Embryonic facial prominence (tissue), 1 donor: ENCODE results near the gene SHQ1.
A peak's percentile ranks its signal among the peaks of the same experiment; 100 is the strongest.

ENCODE experiments used
- DNase-seq: peaks from one replicate; pipeline ENCODE4 v3.0.0-alpha.2; 2016; ENCODE audit errors: extremely low spot score

The SHQ1 gene

DNA sequence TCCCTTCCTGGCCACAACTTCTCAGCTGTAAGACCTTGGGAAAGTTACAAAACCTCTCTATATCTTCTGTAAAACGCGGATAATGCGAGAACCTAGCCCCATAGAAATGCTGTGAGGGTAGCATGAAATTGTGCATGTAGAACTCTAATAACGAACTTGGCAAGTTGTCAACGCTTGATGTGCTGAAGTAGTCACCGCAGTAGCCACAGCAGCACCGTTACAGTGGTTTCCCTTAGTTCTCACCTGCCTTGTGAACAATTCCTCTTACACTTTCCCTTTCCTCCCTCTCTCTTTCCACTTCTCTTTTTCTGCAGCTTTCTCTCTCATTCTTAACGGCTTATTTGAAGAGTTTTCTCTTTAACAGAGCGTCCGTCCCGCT lies 447 bp upstream of the SHQ1 start:
- DNase-seq, result no peak

DNA sequence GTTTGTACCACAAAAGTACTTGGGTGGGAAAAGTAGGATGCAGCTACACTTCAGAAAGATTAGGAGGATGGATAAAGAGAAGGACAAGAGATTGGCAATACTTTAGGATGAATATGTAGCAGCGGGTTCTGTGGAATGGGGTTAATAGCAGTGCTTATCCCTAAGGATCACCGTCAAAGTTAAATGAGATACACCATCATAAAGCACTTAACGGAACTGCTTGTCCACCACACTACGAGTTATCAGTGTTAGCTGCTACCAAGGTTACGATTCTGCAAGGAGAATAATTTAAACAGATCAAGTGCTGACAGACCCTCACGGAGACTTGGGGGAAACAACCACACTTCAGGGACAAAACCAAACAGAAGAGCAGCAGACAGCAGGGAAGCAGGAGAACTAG lies 963 bp downstream of the SHQ1 start:
- no peak for DNase-seq

GRCh38 chr3:72846166-72846565 lies 2.1 kb downstream of the SHQ1 start:
- no peak for DNase-seq

DNA sequence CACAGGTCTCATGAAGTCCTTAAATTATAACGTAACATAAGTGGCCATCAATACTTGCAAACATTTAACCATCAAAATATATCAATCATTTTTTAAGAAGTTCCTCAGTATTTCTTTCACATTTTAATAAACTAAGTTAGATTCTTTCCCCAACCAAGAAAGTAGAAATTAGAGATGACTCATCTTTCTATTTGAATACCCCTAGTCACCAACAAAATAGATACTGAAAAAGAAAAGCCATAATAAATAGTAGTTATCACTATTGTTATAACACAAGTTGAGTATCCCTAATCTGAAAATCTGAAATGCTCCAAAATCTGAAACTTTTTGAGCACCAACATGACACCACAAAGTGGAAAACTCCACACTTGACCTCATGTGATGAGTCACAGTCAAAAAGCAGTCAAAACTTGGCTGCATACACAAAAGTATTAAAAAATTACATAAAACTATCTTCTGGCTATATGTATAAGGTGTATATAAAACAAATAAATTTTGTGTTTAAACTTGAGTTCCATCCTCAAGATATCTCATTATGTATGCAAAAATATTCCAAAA lies 3.7 kb downstream of the SHQ1 start:
- no peak for DNase-seq

DNA sequence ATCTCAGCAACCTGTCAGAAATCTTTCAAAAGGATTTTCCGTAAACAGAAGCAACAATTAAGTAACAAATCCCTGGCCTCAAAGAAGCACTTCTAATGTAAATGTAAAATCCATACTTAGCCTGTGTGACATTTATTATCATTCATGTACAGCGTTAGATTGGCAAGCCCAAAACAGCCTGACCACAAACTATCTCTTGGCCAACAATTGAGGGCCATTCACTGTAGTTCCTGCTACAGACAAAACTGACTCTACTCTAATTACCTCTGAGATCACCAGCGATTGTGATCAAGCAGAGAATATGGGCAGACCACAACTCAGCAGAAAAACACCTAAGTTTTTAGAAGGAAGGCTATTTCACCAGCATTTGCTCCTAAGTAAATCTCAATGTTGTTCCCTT lies 9.2 kb downstream of the SHQ1 start:
- DNase-seq, result no peak

DNA sequence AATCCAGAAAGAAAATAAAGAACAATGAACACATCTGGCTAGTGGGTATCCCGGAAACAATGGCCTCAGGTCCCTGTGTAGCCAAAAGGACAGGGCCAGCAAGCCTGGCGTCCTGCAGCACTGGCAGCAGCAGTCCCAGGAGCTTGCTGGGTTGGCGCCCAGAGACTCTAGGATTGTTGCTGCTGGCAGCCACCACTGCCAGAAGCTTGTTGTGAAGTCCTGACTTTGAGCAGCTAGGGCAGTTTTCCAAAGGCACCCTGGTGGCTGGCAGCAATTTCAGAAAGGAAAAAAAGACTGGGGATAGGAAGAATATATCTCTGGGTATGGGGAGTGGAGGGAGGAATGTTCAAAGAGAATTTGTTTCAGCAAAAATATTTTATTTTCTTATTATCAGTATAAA lies 11.3 kb downstream of the SHQ1 start:
- no peak for DNase-seq

GRCh38 chr3:72836416-72836815 lies 11.8 kb downstream of the SHQ1 start:
- no peak for DNase-seq

GRCh38 chr3:72830452-72831223 lies 17.6 kb downstream of the SHQ1 start:
- DNase-seq, result no peak

DNA sequence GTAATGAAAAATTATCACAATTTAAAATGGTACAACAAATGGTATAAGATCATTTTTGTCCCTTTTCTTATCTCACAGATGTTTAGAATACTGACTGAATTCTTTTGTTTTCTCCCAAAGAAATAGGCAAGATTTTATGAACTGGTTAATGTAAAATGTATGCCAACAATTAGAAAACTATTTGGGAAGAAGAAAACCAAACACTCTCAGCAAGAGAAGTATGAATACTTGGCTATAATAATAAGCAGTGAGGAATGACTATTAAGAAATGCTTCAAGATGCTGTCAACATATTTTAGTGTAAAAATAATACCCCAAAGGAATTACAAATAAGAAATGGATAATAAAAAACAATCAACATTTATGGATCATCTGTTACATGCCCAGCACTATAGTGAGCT lies 18.5 kb downstream of the SHQ1 start:
- DNase-seq, result no peak

DNA sequence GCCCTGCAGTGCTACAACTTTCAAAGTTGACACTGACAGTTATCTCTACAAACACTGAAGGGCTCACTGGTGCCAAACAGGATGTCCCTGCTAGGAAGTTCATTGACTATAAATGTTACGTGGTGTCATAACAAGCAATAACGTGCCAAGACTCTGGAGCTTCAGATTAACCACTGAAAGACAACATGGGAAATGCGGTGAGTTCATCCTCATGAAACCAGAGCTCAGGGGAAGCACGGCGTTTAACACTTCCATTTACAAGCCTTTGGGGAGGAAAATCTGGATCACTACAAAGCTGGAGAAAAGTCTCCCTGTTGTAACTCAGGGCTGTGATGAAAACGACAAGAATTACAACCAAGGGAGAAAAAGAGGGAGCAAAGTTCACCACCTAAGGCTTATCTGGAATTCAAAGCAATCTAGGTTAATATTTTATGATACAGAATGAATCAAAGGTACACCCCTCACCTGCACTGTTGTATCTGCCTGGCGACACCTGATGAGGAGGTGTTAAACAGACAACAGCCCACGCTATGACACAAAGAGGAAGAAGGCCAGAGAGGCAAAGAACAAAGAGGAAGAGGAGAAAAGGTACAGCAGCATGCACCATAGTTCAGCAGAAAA lies 27.0 kb downstream of the SHQ1 start:
- no peak for DNase-seq

GRCh38 chr3:72820415-72820814 lies 27.8 kb downstream of the SHQ1 start:
- no peak for DNase-seq

- no peak for DNase-seq
These were observed 29.3 kb downstream of the SHQ1 start for GRCh38 chr3:72818905-72819304.

DNA sequence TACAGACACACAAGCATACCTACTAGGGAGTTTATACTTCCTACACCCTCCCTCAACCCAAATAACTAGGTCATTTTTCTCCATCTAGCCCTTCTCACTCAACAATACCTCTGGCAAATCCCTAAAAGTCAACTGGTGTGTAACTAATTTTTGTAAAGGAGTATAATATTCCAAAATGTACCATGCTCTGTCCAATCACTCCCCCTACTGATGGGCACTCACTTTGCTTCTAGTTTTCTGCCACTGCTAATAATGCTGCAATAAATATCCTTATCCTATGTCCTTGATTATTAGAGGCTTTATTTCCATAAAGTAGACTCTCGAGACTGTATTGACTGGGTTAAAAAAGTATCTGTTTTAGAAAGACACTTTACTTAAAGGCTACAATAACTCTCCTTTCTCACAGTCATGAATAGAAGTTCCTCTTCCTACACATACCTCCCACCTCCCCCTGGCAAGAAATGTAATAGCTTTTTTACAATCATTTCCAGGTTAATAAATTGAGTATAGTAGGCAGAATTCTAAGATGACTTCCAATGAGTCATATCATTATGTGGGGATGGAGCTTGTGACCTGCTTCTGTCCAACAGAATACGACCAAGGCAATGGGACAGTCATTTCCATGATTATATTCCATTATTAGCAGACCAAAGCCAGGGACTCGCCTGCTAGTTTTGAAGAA lies 30.0 kb downstream of the SHQ1 start:
- peak; percentile 46 for DNase-seq

DNA sequence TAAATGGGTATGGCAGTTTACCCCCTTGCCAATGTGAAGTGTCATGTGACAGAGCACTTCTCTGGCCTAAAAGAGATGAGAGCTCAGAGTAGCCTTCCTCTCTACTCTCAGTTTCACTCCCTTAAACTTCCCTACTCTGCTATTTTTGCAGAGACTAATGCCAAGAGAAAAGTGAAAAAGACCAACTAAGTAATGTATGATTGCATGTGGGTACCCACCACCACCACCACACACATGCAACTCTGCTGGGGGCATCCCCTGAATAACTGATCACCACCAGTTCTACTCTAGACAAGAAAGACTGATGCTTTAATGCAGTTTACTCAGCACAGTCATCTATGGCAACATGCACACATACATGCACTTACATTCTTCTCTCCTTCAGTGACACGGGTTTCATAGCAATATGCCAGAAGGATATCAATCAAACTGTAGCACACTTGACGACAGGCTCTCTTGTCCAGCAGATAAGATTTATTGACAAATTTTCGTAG lies 31.3 kb downstream of the SHQ1 start:
- no peak for DNase-seq

DNA sequence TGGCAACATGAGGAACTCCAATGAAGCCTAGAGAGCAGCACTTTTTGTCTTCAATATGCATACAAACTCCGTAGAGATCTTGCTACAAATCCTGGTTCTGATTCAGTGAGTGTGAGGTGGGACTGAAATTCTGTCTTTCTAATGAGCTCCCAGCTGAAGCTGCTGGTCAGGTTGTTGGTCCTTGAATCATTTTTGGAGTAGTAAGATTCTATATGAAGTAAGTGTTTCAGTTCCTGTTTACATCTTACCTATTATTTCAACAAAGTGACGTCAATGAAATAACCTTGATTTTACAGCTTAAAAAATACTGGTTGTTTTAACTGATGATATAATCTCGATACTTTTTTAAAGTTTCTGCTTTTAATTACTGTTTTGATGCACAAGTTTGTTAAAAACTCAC lies 33.9 kb downstream of the SHQ1 start:
- DNase-seq, result no peak

DNA sequence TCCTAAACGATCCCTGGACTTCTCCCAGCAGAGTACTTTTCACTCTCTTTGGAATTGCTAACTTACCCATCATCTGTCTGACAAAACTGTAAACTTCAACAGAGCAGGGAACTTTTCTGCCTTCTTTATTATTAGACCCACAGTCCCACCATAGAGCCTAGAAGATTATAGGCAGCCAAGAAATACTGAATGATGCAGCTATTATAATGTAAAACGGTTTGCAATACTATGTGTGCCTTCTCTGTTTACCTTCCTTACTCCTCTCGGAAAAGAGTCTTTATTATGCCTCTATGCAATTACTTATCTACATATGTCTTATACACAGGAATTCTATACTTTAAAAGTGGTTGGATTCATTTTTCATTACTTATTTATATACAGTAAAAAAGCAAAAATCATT lies 36.0 kb downstream of the SHQ1 start:
- no peak for DNase-seq

- no peak for DNase-seq
These were observed 36.7 kb downstream of the SHQ1 start for GRCh38 chr3:72811571-72811970.

- no peak for DNase-seq
These were observed 37.4 kb downstream of the SHQ1 start for GRCh38 chr3:72810659-72811434.

- no peak for DNase-seq
These were observed 38.2 kb downstream of the SHQ1 start for GRCh38 chr3:72810063-72810462.

GRCh38 chr3:72804361-72804760 lies 43.9 kb downstream of the SHQ1 start:
- no peak for DNase-seq

DNA sequence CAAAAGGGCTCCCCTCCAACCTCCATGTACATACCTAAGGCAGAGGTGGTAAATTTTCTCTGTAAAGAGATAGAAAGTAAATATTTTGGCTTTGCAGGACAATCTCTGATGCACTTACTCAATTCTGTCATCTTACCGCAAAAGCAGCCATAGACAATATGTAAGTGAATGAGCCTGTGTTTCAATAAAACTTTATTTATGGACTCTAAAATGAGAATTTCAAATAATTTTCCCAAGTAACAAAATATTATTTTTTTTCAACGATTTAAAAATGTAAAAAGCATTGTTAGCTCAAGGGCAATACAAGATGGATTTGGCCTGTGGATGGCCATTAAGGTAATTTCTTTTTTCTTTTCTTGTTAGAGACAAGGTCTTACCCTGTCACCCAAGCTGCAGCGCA lies 44.7 kb downstream of the SHQ1 start:
- no peak for DNase-seq

GRCh38 chr3:72802001-72802400 lies 46.2 kb downstream of the SHQ1 start:
- no peak for DNase-seq
